AG09319 (cell line): Measurements from ENCODE around the gene GBP5.

ENCODE experiments used
- DNase-seq: peaks from one replicate; pipeline ENCODE4 v3.0.0-alpha.2; 2010; ENCODE audit warnings: low read depth; ENCODE audit errors: extremely low read depth
- CTCF ChIP-seq: IDR thresholded peaks from 2 replicates; pipeline ENCODE4 v1.5.1; 2011; ENCODE audit warnings: low read depth, mild to moderate bottlenecking, inconsistent platforms, low read length, moderate library complexity

Gene GBP5

GRCh38 chr1:89277725-89278124, 5.1 kb upstream of the GBP5 start:
- TF ChIP-seq CTCF: no peak
- DNase-seq: no peak

- no peak for DNase-seq
- TF ChIP-seq CTCF: peak; percentile 6
Measured at GRCh38 chr1:89276690-89277089, 4.0 kb upstream of the GBP5 start.

- no peak for TF ChIP-seq CTCF
- peak; percentile 79 for DNase-seq
Measured at GRCh38 chr1:89274411-89274857, 1.8 kb upstream of the GBP5 start.

- no peak for TF ChIP-seq CTCF
- DNase-seq: no peak
Measured at GRCh38 chr1:89273324-89273778, 691 bp upstream of the GBP5 start.

- TF ChIP-seq CTCF: no peak
- DNase-seq: peak; percentile 62
Measured at GRCh38 chr1:89271341-89272015, 1.2 kb downstream of the GBP5 start.

GRCh38 chr1:89270423-89270822, 2.2 kb downstream of the GBP5 start:
- no peak for DNase-seq

More at GRCh38 chr1:89270423-89270822, 2.2 kb downstream of the GBP5 start:
- TF ChIP-seq CTCF: no peak
